GM19438 (cell line): ENCODE data around the gene NACC2.
"Not testable (repeated sequence)": the region's sequence is repeated elsewhere in the genome, so short reads cannot be mapped to it uniquely, and the experiment has no call there.

Experiments used
- ATAC-seq: cut with Tn5 transposase; IDR thresholded peaks from one replicate; pipeline ENCODE4 v1.9.1; 2021; ENCODE audit warnings: low read depth; ENCODE audit not compliant: unreplicated experiment

Gene NACC2

GRCh38 chr9:135968601-135969000 is 126.5 kb downstream of the NACC2 start:
- ATAC-seq = no peak

DNA sequence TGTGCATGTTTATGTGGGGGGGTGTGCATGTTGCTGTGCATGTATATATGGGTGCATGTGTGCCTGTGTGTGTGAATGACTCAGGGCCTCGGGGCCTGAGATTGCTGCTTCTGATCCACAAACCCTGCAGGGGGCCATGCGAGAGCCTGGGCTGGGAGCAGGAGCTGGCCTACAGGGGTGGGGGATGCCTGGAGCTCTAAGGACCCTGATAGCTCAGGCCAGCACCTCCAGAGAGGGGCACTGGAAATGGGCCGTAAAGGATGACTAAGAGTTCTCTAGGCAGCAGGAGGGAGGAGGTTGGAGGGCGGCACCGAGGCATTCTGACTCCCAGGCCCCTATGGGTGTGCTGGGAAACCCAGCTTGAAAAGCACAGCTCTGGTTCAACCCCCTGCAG is 127.0 kb downstream of the NACC2 start:
- no peak for ATAC-seq

DNA sequence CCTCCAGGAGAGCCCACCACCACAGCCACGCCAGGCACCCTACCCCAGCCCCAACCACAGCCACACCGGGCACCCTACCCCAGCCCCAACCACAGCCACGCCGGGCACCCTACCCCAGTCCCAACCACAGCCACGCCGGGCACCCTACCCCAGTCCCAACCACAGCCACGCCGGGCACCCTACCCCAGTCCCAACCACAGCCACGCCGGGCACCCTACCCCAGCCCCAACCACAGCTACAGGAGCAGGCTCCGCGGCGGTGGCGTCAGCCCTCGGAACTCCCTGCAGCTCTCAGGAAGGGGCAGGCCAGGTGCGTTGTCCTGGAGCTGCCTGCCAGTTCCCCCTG is 128.2 kb downstream of the NACC2 start:
- not testable (repeated sequence) for ATAC-seq

DNA sequence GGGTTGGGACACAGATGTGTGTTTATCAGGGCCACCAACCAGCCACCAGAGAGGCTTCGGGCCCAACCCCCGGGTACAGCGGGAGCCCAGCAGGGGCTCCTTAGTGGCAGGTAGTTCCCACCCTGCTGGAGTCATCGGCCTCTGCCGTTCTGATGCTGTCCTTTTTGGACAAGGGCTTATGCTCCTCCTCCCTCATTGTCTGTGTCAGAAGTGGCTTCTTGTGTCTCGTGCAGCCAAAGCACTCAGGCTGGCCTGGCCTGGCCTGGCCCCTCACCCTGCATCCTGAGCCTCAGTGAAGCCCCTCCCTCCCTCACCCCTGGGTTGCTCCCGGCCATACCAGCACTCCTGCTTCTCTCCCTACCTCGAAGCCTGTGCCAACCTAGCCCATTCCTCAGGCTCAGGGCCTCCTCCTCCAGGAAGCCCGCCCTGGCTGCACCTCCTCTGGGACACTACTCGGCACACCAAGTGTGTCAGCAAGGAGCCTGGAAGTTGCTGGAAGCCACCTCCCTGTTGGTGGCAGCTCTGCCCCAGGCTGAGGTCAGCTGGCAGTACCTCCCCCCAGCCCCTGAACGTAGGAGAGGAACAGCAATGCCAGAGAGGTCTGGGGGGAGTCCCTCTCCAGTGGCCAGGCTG is 129.8 kb downstream of the NACC2 start:
- no peak for ATAC-seq

DNA sequence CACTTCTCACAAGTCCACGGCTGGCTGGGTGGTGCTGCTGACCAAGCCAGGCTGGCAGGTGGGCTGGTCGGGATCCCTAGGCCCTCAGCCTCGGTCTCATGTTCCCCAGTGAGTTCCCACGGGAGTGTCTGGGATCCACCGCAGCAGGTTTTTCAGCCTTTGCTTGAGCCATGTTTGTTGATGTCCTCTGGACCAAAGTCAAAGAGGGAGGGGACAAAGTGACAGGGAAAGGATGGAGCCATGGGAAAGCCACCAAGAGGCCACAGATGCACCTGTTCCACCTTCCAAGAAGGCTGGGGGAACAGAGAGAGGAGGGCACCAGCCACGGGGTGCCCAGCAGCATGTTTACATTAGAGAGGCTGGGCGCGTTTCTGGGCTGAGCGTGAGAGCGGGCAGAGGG is 131.2 kb downstream of the NACC2 start:
- ATAC-seq = no peak

- no peak for ATAC-seq
Observed at GRCh38 chr9:135963338-135963737, 131.8 kb downstream of the NACC2 start.

GRCh38 chr9:135962696-135963307 is 132.3 kb downstream of the NACC2 start:
- ATAC-seq = no peak

- ATAC-seq = no peak
Observed at GRCh38 chr9:135961811-135962695, 133.0 kb downstream of the NACC2 start.

- ATAC-seq = peak; percentile 88
Observed at GRCh38 chr9:135961277-135961715, 133.8 kb downstream of the NACC2 start, which contains the start of gene UBAC1. Gene UBAC1 (minus strand): TSS chr9:135961373. CDS start chr9:135961162, 211 bp downstream.

GRCh38 chr9:135960411-135961276 is 134.4 kb downstream of the NACC2 start:
- peak; percentile 11 for ATAC-seq

DNA sequence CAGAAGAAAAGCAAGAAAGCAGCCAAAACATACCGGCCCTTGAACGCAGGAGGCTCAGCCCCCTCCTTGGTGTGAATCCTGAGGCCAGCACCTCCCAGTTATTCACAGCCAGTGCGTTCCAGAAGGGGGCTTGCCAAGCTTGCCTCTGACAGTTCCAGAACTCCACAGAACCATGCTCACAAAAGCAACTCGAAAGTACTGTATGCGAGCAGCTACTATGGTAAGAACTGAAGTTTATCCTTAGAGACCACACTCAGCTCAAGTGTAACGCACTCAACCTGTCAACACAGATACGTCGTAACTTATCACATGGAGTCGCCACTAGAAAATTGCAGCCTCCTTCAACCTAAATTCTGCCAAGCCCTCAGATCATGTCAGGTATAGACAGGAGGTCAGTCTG is 135.3 kb downstream of the NACC2 start:
- ATAC-seq = no peak

DNA sequence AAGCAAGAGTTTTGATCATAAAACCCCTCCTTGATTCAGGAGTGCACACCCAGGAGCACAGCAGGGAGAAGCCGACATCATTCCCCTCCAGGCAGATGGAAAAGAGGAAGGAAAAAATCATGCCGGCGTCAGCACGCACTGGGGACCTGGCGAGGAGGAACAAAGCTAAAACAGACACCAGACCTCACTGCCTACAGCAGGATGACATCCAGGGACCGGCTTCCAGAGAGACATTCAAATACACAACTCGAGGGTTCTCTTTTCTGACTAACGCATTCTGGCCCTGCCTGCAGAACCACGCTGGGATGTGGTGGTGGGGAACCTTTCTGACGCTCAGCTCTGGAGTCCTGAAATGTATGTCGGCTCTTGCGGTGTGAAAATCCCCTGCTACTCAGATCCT is 136.6 kb downstream of the NACC2 start:
- no peak for ATAC-seq

DNA sequence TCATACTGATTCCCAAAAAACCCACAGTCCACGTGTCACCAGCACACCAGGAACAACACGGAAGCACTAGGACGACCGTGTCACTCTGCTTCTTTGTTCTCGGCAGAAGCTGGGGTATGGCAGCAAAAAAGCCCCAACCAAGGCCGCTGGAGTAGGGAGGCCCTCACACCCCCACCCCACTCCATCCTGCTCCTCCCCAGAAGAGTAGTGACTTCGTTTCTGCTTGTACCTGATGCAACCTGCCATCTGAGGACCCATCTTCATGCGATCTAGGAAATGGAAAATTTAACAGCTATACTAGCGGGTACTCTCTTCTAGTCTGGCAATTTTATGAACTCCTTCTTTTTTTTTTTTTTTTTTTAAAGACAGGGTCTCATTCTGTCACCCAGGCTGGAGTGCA is 137.7 kb downstream of the NACC2 start:
- ATAC-seq = no peak

GRCh38 chr9:135956802-135957174 is 138.3 kb downstream of the NACC2 start:
- no peak for ATAC-seq
